Measurements from ENCODE around the gene MAPKAPK2. TPM values are rescaled to one million over a fixed set of nuclear protein-coding genes. Genes with fewer than 3 reads are reported as not detected.

The MAPKAPK2 gene
- total RNA-seq, 1 donor from 2014 or later: 77.7 TPM

- H3K9me3 Mint-ChIP-seq: no peaks in the 10 kb centered on the region
- no peaks in the 10 kb centered on the region for H3K36me3 Mint-ChIP-seq (ENCODE audit: low read depth)
- peak overlapping the region; percentile 8 for H3K4me3 Mint-ChIP-seq
- no peak for DNase-seq (ENCODE audit: low read depth, low spot score)
- no peak for TF ChIP-seq CTCF (conservative IDR thresholded peaks at IDR 0.05)
- H3K27me3 Mint-ChIP-seq (ENCODE audit: low read depth): peaks cover 36% of the 10 kb centered on the region
- no peak overlapping the region for H3K27ac Mint-ChIP-seq (ENCODE audit: unreplicated experiment)
- H3K4me1 Mint-ChIP-seq: peaks cover 16% of the 10 kb centered on the region
Observed at GRCh38 chr1:206680279-206680678, 4.4 kb upstream of the MAPKAPK2 start.

- H3K4me1 Mint-ChIP-seq: peaks cover 20% of the 10 kb centered on the region
- peak overlapping the region; percentile 57 for H3K27ac Mint-ChIP-seq (ENCODE audit: unreplicated experiment)
- no peaks in the 10 kb centered on the region for H3K9me3 Mint-ChIP-seq
- DNase-seq (ENCODE audit: low read depth, low spot score): no peak
- H3K27me3 Mint-ChIP-seq (ENCODE audit: low read depth): peaks cover 36% of the 10 kb centered on the region
- no peak for TF ChIP-seq CTCF (conservative IDR thresholded peaks at IDR 0.05)
- H3K4me3 Mint-ChIP-seq: no peak overlapping the region
- no peaks in the 10 kb centered on the region for H3K36me3 Mint-ChIP-seq (ENCODE audit: low read depth)
Observed at GRCh38 chr1:206681359-206681758, 3.3 kb upstream of the MAPKAPK2 start.

GRCh38 chr1:206682111-206682510, 2.6 kb upstream of the MAPKAPK2 start:
- no peak for DNase-seq (ENCODE audit: low read depth, low spot score)
- Mint-ChIP-seq H3K27ac (ENCODE audit: unreplicated experiment) (no peak overlapping the region), H3K9me3 (no peaks in the 10 kb centered on the region), H3K27me3 (ENCODE audit: low read depth) (peaks cover 36% of the 10 kb centered on the region), H3K4me3 (peak overlapping the region; percentile 72), H3K36me3 (ENCODE audit: low read depth) (no peaks in the 10 kb centered on the region), H3K4me1 (peaks cover 28% of the 10 kb centered on the region)
- TF ChIP-seq CTCF (conservative IDR thresholded peaks at IDR 0.05): no peak

- TF ChIP-seq CTCF (conservative IDR thresholded peaks at IDR 0.05): no peak
- DNase-seq (ENCODE audit: low read depth, low spot score): no peak
- Mint-ChIP-seq H3K9me3 (no peaks in the 10 kb centered on the region), H3K36me3 (ENCODE audit: low read depth) (no peaks in the 10 kb centered on the region), H3K27me3 (ENCODE audit: low read depth) (peaks cover 36% of the 10 kb centered on the region), H3K4me3 (peak overlapping the region; percentile 72), H3K27ac (ENCODE audit: unreplicated experiment) (no peak overlapping the region), H3K4me1 (peaks cover 40% of the 10 kb centered on the region)
Observed at GRCh38 chr1:206683313-206683712, 1.4 kb upstream of the MAPKAPK2 start.

GRCh38 chr1:206684003-206684402, 702 bp upstream of the MAPKAPK2 start:
- Mint-ChIP-seq H3K4me3 (peak overlapping the region; percentile 93), H3K9me3 (no peaks in the 10 kb centered on the region), H3K27me3 (ENCODE audit: low read depth) (peaks cover 36% of the 10 kb centered on the region), H3K27ac (ENCODE audit: unreplicated experiment) (no peak overlapping the region), H3K36me3 (ENCODE audit: low read depth) (no peaks in the 10 kb centered on the region), H3K4me1 (peaks cover 45% of the 10 kb centered on the region)
- DNase-seq (ENCODE audit: low read depth, low spot score): no peak
- TF ChIP-seq CTCF (conservative IDR thresholded peaks at IDR 0.05): no peak

- Mint-ChIP-seq H3K27ac (ENCODE audit: unreplicated experiment) (peak overlapping the region; percentile 99), H3K27me3 (ENCODE audit: low read depth) (peaks cover 35% of the 10 kb centered on the region), H3K36me3 (ENCODE audit: low read depth) (no peaks in the 10 kb centered on the region), H3K9me3 (no peaks in the 10 kb centered on the region), H3K4me1 (peaks cover 50% of the 10 kb centered on the region), H3K4me3 (peak overlapping the region; percentile 98)
- DNase-seq (ENCODE audit: low read depth, low spot score): peak; percentile 22
- no peak for TF ChIP-seq CTCF (conservative IDR thresholded peaks at IDR 0.05)
Observed at GRCh38 chr1:206685334-206685768, 646 bp downstream of the MAPKAPK2 start.

Data from neural crest cell (in vitro differentiated cells).